Prostate gland (tissue), 2 donors: Measurements from ENCODE around the gene RAPGEF3. TPM values are rescaled to one million over a fixed set of nuclear protein-coding genes. Genes with fewer than 3 reads are reported as not detected.

Source experiments
- DNase-seq: peaks from one replicate; pipeline ENCODE4 v3.0.0-alpha.2; 2019; ENCODE audit warnings: low spot score
- H3K27ac ChIP-seq, 2 donors: fragments of 200-600 bp; sonication (generic); 2 replicates each; pipeline ENCODE4 v1.5.1; 2017 to 2019
- H3K27me3 ChIP-seq: fragments of 200-600 bp; sonication (generic); replicated peaks from 2 replicates; pipeline ENCODE4 v1.5.1; 2019; ENCODE audit not compliant: insufficient read depth
- H3K36me3 ChIP-seq, 2 donors: fragments of 200-600 bp; sonication (generic); 1 replicate in 1 of 2; 2 replicates in 1 of 2; pipeline versions ENCODE4 v1.5.1 to v1.8.1; 2017 to 2019
- H3K4me1 ChIP-seq: fragments of 200-600 bp; sonication (generic); replicated peaks from 2 replicates; pipeline ENCODE4 v1.5.1; 2019
- H3K4me3 ChIP-seq, 2 donors: fragments of 200-600 bp; sonication (generic); 2 replicates each; pipeline ENCODE4 v1.5.1; 2017 to 2019
- H3K9me3 ChIP-seq: fragments of 200-600 bp; sonication (generic); 2 replicates; pipeline ENCODE4 v1.5.1; 2017
- CTCF ChIP-seq, 4 experiments: fragments of 200-600 bp in 2 of 4; fragments of 450-650 bp in 2 of 4; sonication (generic) in 2 of 4; IDR thresholded peaks; 1 replicate in 3 of 4; 2 replicates in 1 of 4; pipeline ENCODE4 v1.5.1; 2016 to 2019; ENCODE audit warnings: antibody characterized with exemption in 4 of 4, mild to moderate bottlenecking in 2 of 4, moderate library complexity in 2 of 4
- POLR2A ChIP-seq: fragments of 450-650 bp; IDR thresholded peaks from one replicate; pipeline ENCODE4 v1.6.1; 2016; ENCODE audit warnings: antibody characterized with exemption, mild to moderate bottlenecking
- POLR2AphosphoS5 ChIP-seq: sonication (generic); formaldehyde crosslinking; IDR thresholded peaks from one replicate; pipeline ENCODE4 v1.6.1; 2017; ENCODE audit warnings: antibody characterized with exemption
- WGBS: methylation state at CpG from one replicate; pipeline ENCODE4 v1.1.5; 2018; 5-methylcytosine and 5-hydroxymethylcytosine counted together
- intact Hi-C: fragments of 100-400 bp; cut with DNase I; formaldehyde crosslinking; loops from one replicate; pipeline ENCODE4 v1.14.2; 2022
- total RNA-seq, 2 donors: library from RNA; depleted of rRNA; stranded (reverse); fragments of >200 nt; gene quantifications; one replicate each; pipeline ENCODE4 v1.1.0, GENCODE V29; 2016

The RAPGEF3 gene
- total RNA-seq, 2 donors from 2014 or later: 19.1 to 28.5 TPM

- WGBS: 92% methylated on average over 9 of the region's 9 CpGs
- H3K36me3 ChIP-seq: no peaks in the 10 kb centered on the region
- H3K9me3 ChIP-seq: no peaks in the 10 kb centered on the region
- H3K4me1 ChIP-seq: no peaks in the 10 kb centered on the region
- H3K4me3 ChIP-seq: no peak overlapping the region
- no peaks in the 10 kb centered on the region for H3K27me3 ChIP-seq
- no peak for DNase-seq
- intact Hi-C loops: no loop called here
- TF ChIP-seq POLR2AphosphoS5 (no peak), CTCF (IDR thresholded peaks at IDR 0.05) (no peak), POLR2A (no peak)
- no peak overlapping the region for H3K27ac ChIP-seq
Measured at GRCh38 chr12:47721431-47721973, 37.2 kb downstream of the RAPGEF3 start.

- Histone ChIP-seq H3K27ac (peak overlapping the region; percentile 70 to 73), H3K9me3 (no peaks in the 10 kb centered on the region), H3K27me3 (no peaks in the 10 kb centered on the region), H3K4me1 (peaks cover 4% of the 10 kb centered on the region), H3K36me3 (no peaks in the 10 kb centered on the region), H3K4me3 (no peak overlapping the region)
- DNase-seq: no peak
- WGBS: 63% methylated on average over 1 of the region's 1 CpG
- intact Hi-C loops: loop anchor here (5.0 to 10.0 kb wide), 2 partner anchors 39 to 246 kb away; partner anchors contain the start of genes RAPGEF3 and TMEM106C
- TF ChIP-seq POLR2A: no peak
Measured at GRCh38 chr12:47718531-47718930, 40.1 kb downstream of the RAPGEF3 start.

- Histone ChIP-seq H3K27ac (peak overlapping the region; percentile 70 to 73), H3K9me3 (no peaks in the 10 kb centered on the region), H3K4me3 (no peak overlapping the region), H3K36me3 (no peaks in the 10 kb centered on the region), H3K4me1 (peaks cover 4% of the 10 kb centered on the region), H3K27me3 (no peaks in the 10 kb centered on the region)
- DNase-seq: peak; percentile 79
- TF ChIP-seq POLR2A: no peak
- peak; percentile 29 to 73 (median 70) for TF ChIP-seq CTCF (IDR thresholded peaks at IDR 0.05)
- TF ChIP-seq POLR2AphosphoS5: peak; percentile 74
- intact Hi-C loops: loop anchor here (2.0 to 10.0 kb wide), 4 partner anchors 19 to 247 kb away; partner anchors contain the start of genes RAPGEF3 and TMEM106C
- 16% methylated on average over 13 of the region's 13 CpGs for WGBS
Measured at GRCh38 chr12:47717443-47718193, 41.1 kb downstream of the RAPGEF3 start.

GRCh38 chr12:47717046-47717442 is 41.6 kb downstream of the RAPGEF3 start:
- Histone ChIP-seq H3K4me1 (peaks cover 4% of the 10 kb centered on the region), H3K9me3 (no peaks in the 10 kb centered on the region), H3K27ac (peak overlapping the region; percentile 70 to 73), H3K27me3 (no peaks in the 10 kb centered on the region), H3K36me3 (no peaks in the 10 kb centered on the region), H3K4me3 (no peak overlapping the region)
- WGBS: 87% methylated on average over 6 of the region's 6 CpGs
- no peak for DNase-seq
- intact Hi-C loops: loop anchor here (2.0 to 10.0 kb wide), 4 partner anchors 20 to 248 kb away; partner anchors contain the start of genes RAPGEF3 and TMEM106C
- TF ChIP-seq CTCF (IDR thresholded peaks at IDR 0.05) (no peak), POLR2A (no peak), POLR2AphosphoS5 (no peak)

- TF ChIP-seq POLR2A (no peak), CTCF (IDR thresholded peaks at IDR 0.05) (no peak), POLR2AphosphoS5 (no peak)
- Histone ChIP-seq H3K4me1 (peaks cover 4% of the 10 kb centered on the region), H3K36me3 (no peaks in the 10 kb centered on the region), H3K4me3 (peak overlapping the region in 1 of 2 donors; percentile 7), H3K9me3 (no peaks in the 10 kb centered on the region), H3K27ac (peak overlapping the region; percentile 75), H3K27me3 (no peaks in the 10 kb centered on the region)
- no peak for DNase-seq
- intact Hi-C loops: loop anchor here (2.0 to 10.0 kb wide), 5 partner anchors 21 to 249 kb away; partner anchors contain the start of genes RAPGEF3 and TMEM106C
- WGBS: 60% methylated on average over 13 of the region's 13 CpGs
Measured at GRCh38 chr12:47715877-47716548, 42.7 kb downstream of the RAPGEF3 start.
